Effector CD4-positive, alpha-beta T cell (primary cell): Measurements from ENCODE around the gene LHFPL4.
"Not testable (repeated sequence)": the region's sequence is repeated elsewhere in the genome, so short reads cannot be mapped to it uniquely, and the experiment has no call there.

ENCODE experiments used
- DNase-seq: peaks from one replicate; pipeline ENCODE4 v3.0.0-alpha.2; 2020

Gene LHFPL4

DNA sequence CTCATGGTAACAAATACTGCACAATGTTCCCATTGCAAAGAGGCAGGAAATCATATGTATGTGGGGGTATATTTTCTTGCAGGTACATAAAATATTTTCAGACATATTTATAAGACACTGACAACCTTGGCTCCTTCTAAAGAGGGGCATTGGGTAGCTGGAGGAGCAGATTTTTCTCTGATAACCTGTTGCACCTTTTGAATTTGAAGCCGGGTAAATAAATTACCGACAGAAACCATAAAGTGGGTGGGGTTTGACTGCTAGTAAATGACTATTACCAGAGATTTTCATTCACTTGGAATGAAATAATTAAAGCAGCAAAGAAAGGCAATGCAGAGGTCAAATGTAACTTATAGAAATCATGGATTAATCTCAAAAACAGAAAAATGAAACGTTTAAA, 19.2 kb downstream of the LHFPL4 start:
- no peak for DNase-seq

DNA sequence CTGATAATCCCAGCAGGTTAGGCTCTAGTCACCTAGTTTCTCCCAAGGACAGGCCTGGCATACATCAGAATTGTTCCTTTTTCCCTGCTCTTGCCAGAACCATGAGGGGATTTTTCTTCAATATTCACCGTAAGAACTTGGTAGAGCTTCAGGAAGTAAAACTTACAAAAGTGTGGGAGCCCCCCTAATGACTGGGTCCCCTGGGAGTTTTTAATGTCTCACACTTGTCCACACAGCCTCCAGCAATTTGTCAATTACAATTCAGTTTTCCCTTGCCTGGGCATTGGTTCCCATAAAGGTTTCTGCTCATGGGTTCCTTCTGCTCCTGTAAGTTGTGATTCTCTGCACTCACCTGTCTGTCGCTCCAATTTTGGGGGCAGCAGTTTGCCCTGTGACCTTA, 28.5 kb downstream of the LHFPL4 start:
- DNase-seq, result no peak

DNA sequence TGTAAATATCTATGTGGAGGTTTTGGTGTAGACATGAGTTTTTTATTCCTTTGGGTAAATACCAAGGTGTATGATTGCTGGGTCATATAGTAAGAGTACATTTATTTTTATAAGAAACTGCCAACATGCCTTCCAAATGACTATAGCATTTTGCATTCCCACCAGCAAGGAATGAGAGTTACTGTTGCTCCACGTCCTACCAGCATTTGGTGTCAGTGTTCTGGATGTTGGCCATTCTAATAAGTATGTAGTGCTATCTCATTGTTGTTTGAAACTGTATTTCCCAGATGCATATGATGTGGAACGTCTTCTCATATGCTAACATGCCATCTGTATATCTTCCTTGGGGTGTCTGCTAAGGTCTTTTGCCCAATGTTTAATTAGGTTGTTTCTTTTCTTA, 38.7 kb downstream of the LHFPL4 start:
- no peak for DNase-seq

DNA sequence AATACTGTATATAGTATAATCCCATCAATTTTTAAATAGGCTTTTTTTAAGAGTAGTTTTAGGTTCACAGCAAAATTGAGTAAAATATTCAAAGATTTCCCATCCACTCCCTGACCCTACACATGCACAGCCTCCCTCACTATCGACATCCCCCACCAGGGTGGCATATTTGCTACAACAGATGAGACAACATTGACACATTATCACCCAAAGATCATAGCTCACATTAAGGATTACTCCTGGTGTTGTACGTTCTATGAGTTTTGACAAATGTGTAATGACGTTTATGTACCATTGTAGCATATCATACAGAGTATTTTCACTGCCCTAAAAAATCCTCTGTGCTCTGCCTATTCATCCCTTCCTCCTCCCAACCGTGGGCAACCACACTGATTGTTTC, 39.3 kb downstream of the LHFPL4 start:
- no peak for DNase-seq

DNA sequence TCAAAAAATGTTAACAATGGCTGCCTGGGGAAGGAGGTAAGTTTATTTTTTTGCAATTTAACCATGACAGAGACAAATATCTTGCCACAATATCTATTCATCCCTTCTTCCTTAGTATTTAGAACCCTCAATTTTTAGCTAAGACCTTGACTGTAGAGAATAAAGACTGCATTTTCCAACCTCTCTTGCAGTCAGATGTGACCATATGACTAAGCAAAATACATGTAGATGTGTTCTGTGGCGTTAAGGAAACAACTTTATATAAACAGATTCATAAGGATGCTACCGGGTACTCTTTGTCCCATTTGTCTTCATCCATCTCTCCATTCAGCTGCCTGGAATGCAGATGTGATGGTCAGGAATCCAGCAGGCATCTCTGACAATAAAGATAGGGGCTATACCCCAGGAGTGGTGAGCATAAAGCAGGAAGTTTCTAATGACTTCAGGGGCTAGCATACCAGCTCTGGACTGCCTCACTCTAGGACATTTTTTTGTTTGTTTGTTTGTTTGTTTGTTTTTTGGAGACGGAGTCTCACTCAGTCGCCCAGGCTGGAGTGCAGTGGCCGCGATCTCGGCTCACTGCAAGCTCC, 41.1 kb downstream of the LHFPL4 start:
- no peak for DNase-seq

DNA sequence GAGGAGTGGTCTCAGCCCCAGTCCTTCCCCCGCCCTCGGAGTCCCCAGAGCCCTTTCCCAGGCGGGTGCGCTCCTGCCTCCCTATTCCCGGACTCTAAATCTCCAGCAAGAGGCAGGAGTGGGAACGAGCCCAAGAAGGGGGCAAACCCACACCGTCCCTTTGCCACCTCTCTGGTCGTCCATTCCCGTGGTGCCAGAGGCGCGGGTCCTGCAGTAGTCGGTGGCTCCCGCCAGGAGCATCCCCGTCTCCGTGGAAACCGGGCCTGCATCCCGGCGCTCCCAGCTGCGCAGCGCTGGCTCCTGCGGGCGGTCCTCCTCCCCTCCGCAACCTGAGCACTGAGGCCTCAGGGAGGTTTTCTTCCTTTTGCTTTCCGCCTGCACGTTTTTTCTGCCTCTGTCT, 44.8 kb downstream of the LHFPL4 start:
- no peak for DNase-seq

DNA sequence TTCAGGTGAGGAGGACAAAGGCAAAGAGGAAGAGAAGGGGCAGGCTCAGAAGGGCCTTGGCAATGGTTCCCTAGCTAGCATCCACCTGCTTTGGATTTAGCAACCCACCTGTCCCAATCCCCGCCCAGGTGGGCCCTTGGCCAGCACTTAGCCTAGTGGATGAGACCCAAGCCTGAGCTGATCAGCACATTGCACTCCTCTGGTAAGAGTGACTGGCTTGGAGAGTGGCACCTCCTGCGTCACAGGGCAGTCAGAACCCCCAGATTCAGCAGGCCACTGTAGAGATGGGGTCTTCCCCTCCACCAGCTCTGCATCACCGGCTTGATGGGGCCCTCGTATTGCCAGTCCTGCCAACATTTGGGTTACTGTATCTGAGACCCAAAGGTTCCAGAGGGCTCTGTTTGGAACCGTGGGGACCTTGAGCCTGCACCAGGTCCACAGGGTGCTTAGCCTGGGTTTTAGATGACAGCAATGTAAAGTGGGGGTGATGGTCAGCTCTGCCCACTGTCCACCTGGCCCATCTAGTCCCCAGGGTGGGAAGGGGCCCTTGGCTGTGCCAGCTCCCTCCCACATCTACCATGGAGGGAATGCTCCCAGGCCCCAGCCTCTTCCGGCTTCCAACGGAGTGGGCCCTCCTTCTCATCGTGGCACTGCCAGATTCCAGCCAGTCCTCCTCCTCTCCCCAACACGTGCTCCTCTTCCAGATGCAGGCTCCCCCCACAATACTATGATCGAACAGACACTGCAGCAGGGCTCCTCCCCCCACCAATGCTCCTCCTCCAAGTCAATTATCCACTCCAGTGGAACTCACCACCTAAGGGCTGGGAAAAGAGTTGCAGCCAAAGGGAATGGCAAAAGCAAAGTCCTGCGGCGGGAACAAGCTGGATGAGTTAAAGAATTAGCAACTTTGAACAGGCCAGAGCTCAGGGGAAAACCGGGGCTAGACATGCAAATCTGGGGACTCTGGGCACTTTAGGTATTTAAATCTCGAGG, 45.7 kb downstream of the LHFPL4 start:
- DNase-seq, result no peak

DNA sequence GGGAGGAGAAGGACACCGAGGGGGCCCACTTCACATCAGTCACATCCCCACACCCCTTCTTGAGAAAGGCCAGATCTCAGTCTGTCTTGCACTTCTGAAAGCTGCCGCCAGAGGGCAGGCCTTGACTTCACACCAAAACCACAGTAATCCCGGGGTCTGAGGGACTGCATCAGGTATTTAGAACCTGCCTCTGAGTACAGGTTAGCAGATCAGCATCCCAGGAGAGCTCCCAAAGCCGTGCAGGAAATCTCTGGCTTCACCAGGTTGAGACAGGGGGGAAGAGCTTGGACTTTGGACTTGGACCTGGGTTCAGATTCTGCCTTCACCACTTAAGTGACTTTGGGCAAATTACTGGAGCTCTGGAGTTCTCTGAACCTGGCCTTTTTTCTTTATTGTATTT, 50.3 kb downstream of the LHFPL4 start:
- peak; percentile 52 for DNase-seq

DNA sequence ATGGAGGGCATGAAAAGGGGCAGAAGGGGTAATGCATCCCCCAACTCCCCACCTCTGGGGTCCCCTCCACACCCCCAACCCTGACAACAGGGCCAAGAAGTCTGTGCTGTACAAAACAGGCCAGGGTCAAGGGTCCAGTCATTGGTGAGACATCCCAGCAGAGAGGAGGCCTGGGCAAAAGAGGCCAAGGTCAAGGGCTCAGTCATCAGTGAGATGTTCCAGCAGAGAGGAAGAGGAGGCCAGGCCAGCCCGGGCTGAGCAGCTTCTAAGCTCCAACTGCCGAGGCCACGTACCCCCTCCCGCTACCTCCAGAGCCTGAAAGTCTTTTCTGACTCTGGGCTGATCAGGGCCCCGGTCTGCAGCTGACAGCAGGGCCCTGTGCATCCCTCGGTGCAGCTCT, 52.4 kb downstream of the LHFPL4 start:
- no peak for DNase-seq

DNA sequence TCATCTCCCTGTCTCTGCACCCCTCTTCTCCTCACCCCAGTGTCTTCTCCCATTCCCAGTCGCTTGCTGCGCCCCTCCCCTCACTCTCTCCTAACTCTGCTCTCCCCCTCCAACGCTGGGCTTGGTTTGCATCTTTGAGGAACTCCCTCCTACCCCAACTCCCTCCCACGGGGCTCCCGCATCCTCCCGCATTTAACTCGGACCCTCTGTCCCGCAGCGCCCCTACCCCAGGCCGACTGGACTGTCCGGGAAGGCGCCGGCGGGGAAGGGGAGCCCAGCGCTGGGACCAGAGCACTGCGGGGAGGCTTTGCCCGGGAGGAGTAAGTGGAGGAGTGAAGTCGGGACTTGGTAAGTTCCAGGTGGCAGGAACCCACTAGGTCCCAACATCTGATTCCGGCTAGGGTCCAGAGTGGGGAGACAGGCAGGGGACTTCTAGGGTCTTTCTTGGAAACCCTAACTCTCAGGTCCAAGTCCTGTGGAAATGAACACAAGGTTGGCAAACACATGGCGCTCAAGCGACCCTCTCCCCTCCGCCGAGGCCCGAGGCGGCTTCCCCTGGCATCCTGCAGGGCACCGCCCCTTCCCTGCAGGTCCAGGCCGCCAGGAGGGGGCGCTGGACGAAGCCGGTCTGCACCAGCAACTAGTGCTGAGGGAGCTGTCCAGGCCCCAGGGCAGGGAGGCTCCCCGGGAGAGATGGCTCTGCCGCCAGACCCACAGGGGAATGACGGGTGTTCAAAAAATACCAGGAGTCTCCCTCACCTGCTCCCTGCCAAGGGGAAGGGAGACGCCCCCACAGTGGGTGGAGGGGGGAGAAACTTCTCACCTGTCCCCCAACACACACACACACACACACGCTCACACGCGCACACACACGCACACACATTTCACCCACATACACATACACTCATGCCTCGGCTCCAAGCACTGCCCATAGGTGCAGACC, 53.2 kb downstream of the LHFPL4 start:
- peak; percentile 47 for DNase-seq

DNA sequence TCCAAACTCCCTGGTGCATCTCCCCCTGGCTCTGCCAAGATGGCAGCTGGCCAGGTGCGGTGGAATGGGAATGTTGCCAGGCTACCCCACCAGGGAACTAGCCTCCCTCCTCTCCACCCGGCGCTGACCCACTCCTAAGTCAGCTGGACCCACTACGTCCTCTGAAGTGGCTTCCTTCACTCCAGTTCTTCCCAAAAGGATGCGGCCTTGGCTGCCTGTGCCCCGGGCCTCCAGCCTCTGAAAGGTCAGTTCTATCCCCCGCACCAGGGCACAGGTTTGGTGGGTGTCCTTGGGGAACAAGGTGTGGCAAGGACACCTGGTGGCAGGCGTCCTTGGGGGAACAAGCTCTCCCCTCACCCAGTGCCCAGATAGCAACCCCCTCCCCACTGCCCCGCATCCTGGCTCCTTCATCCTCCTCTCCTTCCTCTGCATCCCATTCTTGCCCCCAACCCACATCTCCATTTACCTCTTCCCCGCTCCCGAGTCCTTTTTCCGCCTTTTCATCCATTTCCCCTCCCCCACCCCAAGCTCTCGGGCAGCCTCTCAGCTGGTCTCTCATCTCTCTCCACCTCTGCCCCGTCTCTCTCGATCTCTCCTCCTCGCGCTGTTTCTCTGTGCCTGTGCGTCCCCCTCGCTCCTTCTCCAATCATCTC, 54.0 kb downstream of the LHFPL4 start:
- no peak for DNase-seq

DNA sequence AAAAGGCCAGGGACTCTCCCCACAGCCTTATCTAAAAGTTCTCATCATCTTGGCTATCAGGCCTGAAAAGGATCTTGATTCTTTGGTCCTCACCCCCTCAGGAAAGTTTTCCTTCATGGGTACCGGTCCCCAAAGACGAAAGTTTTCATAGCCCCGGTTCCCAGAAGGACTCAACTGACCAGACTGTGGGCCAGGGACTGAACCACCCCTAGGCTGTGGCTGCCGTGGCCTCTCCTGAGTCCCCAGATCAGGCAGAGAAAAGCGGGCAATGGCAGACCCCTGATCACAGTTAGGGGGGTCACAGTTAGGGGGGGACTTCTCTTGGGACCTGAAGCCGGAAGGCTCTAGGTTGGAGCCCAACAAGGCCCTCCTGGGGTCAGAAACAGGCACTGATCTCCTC, 54.8 kb downstream of the LHFPL4 start:
- DNase-seq, result no peak

DNA sequence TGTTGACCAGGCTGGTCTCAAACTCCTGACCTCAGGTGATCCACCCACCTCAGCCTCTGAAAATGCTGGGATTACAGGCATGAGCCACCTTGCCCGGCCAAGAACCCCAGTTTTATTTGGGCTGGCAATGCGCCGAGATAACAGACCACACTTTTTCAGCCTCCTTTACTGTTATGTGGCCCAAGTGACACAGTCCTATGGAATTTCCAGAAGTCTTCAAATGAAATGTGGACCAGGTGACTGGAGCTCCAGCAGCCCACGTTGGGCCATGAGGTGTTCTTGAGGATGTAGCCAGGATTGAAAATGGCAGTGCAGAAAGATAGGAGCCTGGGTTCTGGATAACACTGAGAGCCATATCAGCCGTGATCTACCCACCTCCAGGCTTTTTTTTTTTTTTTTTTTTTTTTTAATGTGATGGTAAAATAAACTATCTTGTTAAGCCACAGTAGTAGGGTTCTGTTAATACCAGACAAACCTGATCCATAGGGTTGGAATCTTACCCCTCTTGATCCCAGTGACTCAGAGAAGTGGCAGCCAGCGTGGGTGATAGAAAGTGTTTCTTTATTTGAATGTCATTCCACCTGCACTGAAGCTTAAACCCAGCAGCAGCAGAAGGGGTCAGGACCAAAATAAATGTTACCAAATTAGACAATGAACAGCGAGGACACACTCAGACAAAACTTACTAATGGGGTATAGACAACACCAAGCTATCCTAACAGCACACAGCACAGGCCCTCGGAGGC, 55.6 kb downstream of the LHFPL4 start:
- no peak for DNase-seq

DNA sequence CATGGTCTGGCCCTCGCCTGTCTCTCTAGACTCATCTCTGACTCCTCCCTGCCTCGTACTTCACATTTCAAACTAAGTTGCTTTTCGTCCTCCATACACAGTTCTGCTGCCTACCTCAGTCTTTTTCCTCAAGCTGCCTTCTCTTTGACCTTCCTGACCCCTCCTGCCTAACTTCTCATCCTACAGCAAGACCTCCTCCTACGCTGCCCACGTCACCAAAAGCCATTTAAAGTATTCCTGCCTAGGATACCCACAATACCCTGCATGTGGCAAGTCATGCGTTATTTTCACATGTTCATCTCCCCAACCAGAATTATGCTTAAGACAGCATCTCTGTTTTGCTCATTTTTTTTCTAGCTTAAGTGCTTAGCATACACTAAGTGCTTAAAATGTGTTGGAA, 56.7 kb downstream of the LHFPL4 start:
- no peak for DNase-seq

DNA sequence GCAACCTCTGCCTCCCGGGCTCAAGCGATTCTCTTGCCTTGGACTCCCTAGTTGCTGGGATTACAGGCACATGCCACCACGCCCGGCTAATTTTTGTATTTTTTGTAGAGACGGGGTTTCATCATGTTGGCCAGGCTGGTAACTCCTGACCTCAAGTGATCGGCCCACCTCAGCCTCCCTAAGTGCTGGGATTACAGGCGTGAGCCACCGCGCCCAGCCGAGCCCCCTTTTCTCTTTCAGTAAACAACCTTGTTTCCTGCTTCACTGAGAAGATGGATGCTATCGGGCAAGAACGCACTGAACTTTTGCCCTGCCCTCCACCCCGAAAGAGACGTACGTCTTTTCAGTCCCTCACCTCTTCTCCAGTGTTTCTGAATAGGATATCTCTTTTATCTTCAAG, 59.6 kb downstream of the LHFPL4 start:
- DNase-seq, result not testable (repeated sequence)

DNA sequence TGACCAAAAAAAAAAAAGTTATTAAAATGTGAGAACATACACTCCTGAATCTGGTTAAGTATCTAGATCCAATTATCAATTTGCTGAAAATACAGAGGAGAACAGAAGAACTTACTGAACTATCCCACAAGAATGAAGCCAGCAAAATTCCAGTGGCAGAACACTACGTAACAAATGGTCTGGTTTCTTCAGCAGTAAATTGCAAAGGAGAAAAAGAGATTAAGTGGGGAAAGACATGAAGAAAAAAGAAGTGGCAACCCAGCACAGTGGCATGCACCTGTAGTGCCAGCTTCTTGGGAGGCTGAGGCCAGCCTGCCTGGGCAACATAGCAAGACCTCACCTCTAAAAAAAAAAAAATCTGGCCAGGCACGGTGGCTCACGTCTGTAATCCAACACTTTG, 62.1 kb downstream of the LHFPL4 start:
- no peak for DNase-seq

DNA sequence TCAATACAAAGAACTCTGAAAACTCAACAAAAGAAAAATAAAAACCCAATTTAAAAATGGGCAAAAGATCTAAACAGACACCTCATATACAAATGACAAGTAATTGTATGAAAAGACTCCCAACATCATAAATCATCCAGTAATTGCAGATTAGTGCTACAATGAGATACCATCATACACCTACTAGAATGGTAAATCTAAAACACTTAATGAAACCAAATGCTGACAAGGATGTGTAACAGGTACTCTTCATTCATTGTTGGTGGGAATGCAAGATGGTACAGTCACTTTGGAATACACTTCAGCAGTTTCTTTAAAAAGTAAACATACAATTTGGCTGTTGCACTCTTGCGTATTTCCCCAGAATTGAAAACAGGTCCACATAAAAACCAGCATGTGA, 68.4 kb downstream of the LHFPL4 start:
- DNase-seq, result no peak

DNA sequence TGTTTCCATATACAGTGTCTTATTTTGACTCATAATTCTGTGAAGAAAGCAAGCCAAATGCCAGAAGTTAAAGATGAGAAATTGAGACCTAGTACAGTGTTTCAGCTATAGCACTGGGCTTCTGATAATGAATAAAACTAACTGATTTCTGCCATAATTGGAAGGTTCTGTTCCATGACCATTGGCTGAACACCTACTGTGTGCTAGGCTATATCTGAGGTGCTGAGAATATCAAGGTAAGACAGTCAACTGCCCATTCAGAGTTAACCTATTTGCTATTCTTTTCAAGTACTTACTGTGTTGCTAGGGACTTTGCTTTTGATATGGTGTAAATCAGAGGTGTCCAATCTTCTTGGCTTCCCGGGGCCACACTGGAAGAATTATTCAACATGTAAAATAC, 73.4 kb downstream of the LHFPL4 start:
- DNase-seq, result no peak

DNA sequence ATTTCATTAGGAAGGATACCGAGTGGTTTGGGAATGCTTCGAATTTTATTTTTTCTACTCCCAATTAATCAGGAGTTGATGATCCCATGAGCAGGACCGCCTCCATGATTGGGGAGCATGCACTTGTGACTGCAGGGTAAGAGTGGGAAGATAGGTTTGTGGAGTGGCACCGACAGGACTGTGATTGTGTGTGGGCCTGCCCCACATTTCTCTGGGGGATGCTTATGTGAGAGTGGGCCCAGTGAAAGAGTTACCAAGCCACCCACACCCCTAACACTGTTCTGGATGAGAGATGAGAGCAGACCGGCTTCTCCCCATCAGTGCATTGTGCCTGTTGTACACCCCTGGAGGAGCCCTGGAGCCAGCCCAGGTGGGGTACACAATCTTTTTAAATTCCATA, 76.7 kb downstream of the LHFPL4 start:
- DNase-seq, result no peak

DNA sequence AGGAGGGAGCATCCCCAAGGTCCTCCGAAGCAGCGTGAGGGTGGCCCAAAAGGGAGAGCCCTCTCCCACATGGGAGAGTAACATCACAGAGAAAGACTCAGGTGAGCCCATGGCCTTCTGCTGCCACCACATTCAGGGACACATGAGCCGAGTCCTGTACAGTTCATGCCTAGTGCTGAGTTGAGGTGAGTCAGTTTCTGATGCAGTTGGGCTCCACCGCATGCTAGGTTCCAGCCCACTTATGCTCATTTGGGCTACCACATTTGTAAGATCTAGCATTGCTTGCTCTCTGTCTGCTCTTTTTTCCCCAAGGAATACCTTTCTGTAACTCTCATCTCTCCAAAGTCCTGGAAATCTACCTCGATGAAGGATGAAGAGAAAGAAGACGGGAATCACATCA, 79.1 kb downstream of the LHFPL4 start:
- DNase-seq, result no peak

DNA sequence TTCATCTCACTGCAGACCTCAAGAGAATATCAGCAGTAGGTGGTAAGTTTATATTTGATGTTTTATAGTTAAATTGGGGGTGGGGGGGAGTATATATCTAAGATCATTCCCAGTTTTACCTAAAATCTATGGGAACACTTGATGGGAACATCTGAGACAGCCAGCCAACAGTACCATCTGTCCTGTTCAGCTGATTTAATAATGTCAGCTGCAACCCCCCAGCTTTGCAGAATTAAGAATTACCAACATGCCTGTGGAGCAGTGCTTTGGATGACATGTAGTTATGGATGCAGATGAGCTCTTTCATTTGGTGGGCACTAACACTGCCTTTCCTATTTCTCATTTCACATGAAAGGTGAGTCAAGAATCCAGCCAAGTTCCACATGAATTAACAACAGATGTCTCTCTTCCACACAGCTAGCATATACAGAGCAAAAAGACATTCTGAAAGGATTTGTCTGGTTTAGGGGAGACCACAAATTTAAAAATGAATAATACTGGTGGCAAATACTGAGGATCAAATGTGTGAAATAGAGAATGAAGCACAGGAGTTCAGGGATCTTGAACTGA, 80.0 kb downstream of the LHFPL4 start:
- DNase-seq, result no peak

DNA sequence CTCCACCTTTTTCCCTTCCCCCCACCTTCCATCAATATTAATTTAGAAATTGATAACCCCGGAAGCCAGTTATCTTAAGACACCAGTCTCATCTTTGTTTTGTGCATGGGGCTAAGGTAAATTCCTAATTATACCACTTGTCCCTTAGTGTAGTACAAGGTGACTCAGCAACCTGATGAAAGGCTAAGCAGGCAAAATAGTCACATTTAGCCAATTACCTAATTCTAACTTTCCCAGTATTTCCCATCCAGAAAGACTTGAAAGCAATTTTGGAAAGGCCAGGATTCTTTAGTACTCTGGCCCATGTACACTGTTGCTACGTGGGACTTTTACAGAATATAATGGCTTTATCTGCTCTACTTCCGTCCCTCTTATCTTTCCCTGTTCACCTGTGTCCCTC, 83.6 kb downstream of the LHFPL4 start:
- DNase-seq, result no peak
